HepG2 (cell line): Measurements from ENCODE around the gene WDR48. TPM values are rescaled to one million over a fixed set of nuclear protein-coding genes. Genes with fewer than 3 reads are reported as not detected.

Experiments
- CEBPG ChIP-seq: IDR thresholded peaks from 2 replicates; pipeline ENCODE4 v1.6.1; 2016
- CHCHD3 ChIP-seq: sonication (generic); formaldehyde crosslinking; IDR thresholded peaks from 2 replicates; pipeline ENCODE4 v1.8.0; 2022; ENCODE audit warnings: mild to moderate bottlenecking, missing genetic modification reagents, moderate library complexity
- DR1 ChIP-seq: sonication (generic); formaldehyde crosslinking; IDR thresholded peaks from 2 replicates; pipeline ENCODE4 v1.8.0; 2021; ENCODE audit warnings: mild to moderate bottlenecking, missing genetic modification reagents, inconsistent platforms
- ETV5 ChIP-seq: IDR thresholded peaks from 2 replicates; pipeline ENCODE4 v1.6.1; 2018; ENCODE audit warnings: missing biosample characterization, missing genetic modification reagents, inconsistent platforms, borderline replicate concordance
- FOXP1 ChIP-seq, 2 experiments: fragments of 450-650 bp in 1 of 2; IDR thresholded peaks; 2 replicates each; pipeline ENCODE4 v1.6.1; 2017 to 2018; ENCODE audit warnings: antibody characterized with exemption in 1 of 2
- KLF12 ChIP-seq: sonication (generic); formaldehyde crosslinking; IDR thresholded peaks from 2 replicates; pipeline ENCODE4 v1.4.0; 2020; ENCODE audit warnings: missing genetic modification reagents, borderline replicate concordance
- MEIS1 ChIP-seq: sonication (generic); formaldehyde crosslinking; IDR thresholded peaks from 2 replicates; pipeline ENCODE4 v1.9.0; 2021; ENCODE audit warnings: mild to moderate bottlenecking, missing genetic modification reagents, moderate library complexity, borderline replicate concordance
- MXD1 ChIP-seq: sonication (generic); formaldehyde crosslinking; IDR thresholded peaks from 2 replicates; pipeline ENCODE4 v1.4.0; 2020; ENCODE audit warnings: mild to moderate bottlenecking, missing genetic modification reagents
- STAT6 ChIP-seq: sonication (generic); formaldehyde crosslinking; IDR thresholded peaks from 2 replicates; pipeline ENCODE4 v1.4.0; 2020; ENCODE audit warnings: missing genetic modification reagents, mild to moderate bottlenecking, borderline replicate concordance
- ZFP1 ChIP-seq: IDR thresholded peaks from 2 replicates; pipeline ENCODE4 v1.6.1; 2016
- ZFP36 ChIP-seq: fragments of 150-350 bp; IDR thresholded peaks from 2 replicates; pipeline ENCODE4 v1.6.1; 2018; ENCODE audit warnings: borderline replicate concordance, low read length, low read depth; ENCODE audit not compliant: partially characterized antibody
- ZNF20 ChIP-seq: sonication (generic); formaldehyde crosslinking; IDR thresholded peaks from 2 replicates; pipeline ENCODE4 v1.4.0; 2020; ENCODE audit warnings: mild to moderate bottlenecking, moderate library complexity, missing genetic modification reagents
- ZNF3 ChIP-seq: IDR thresholded peaks from 2 replicates; pipeline ENCODE4 v1.7.0; 2017; ENCODE audit warnings: inconsistent platforms
- ZNF367 ChIP-seq: sonication (generic); formaldehyde crosslinking; IDR thresholded peaks from 2 replicates; pipeline ENCODE4 v1.4.0; 2020; ENCODE audit warnings: missing genetic modification reagents, borderline replicate concordance
- ZNF382 ChIP-seq: sonication (generic); formaldehyde crosslinking; IDR thresholded peaks from 2 replicates; pipeline ENCODE4 v1.5.0; 2020; ENCODE audit warnings: missing genetic modification reagents, mild to moderate bottlenecking, borderline replicate concordance
- ZNF432 ChIP-seq: sonication (generic); formaldehyde crosslinking; IDR thresholded peaks from 2 replicates; pipeline ENCODE4 v1.5.0; 2020; ENCODE audit warnings: missing genetic modification reagents, mild to moderate bottlenecking, borderline replicate concordance
- ZNF569 ChIP-seq: sonication (generic); formaldehyde crosslinking; IDR thresholded peaks from 2 replicates; pipeline ENCODE4 v1.5.0; 2020; ENCODE audit warnings: mild to moderate bottlenecking, missing genetic modification reagents, moderate library complexity, borderline replicate concordance
- ZNF737 ChIP-seq: sonication (generic); formaldehyde crosslinking; IDR thresholded peaks from 2 replicates; pipeline ENCODE4 v1.5.0; 2020; ENCODE audit warnings: missing genetic modification reagents, mild to moderate bottlenecking, borderline replicate concordance
- ZNF781 ChIP-seq: sonication (generic); formaldehyde crosslinking; IDR thresholded peaks from 2 replicates; pipeline ENCODE4 v1.5.1; 2020; ENCODE audit warnings: borderline replicate concordance, mild to moderate bottlenecking, missing genetic modification reagents; ENCODE audit errors: not compliant biosample characterization
- polyA plus RNA-seq, 8 experiments: library from polyadenylated mRNA; depleted of rRNA in 3 of 8; stranded (reverse) in 7 of 8; unstranded in 1 of 8; fragments of >200 nt; fragmentation: Illumina TruSeq in 4 of 8; extraction: Trizol in 4 of 8; gene quantifications; 2 replicates each; pipeline versions ENCODE4 v1.2.1 to v1.2.3, GENCODE V29; 2011 to 2016; ENCODE audit warnings: low read depth in 4 of 8, missing spikeins in 1 of 8, mixed read lengths in 1 of 8; ENCODE audit not compliant: insufficient read depth in 1 of 8
- total RNA-seq, 5 experiments: library from RNA; depleted of rRNA; stranded (reverse); fragments of >200 nt; fragmentation: Illumina TruSeq; extraction: Trizol; gene quantifications; 2 replicates each; pipeline ENCODE4 v1.2.3, GENCODE V29; 2016; ENCODE audit warnings: low read depth in 1 of 5
- TF ChIP-seq, protein P1 (sequence below): sonication (generic); formaldehyde crosslinking; IDR thresholded peaks from 2 replicates; pipeline ENCODE4 v1.4.0; 2020; ENCODE audit warnings: missing genetic modification reagents
- TF ChIP-seq, protein P2 (sequence below): conservative IDR thresholded peaks from 2 replicates; pipeline ENCODE4 v1.6.1; 2018; ENCODE audit warnings: missing genetic modification reagents
- TF ChIP-seq, protein P3 (sequence below): sonication (generic); formaldehyde crosslinking; IDR thresholded peaks from 2 replicates; pipeline ENCODE4 v1.8.1; 2023; ENCODE audit warnings: missing genetic modification reagents, mild to moderate bottlenecking, borderline replicate concordance

The WDR48 gene
- total and polyA plus RNA-seq, 2 of the 13 experiments (the other 11 are each of a cell fraction or from before 2014, with no cell fraction given): 29.2 to 31.2 TPM

GRCh38 chr3:39051649-39052561 is at the start of gene WDR48, which contains the start of gene SCN11A (continued):
- no peak for TF ChIP-seq STAT6 (CRISPR knock-in tag)
- TF ChIP-seq, protein P1, sequence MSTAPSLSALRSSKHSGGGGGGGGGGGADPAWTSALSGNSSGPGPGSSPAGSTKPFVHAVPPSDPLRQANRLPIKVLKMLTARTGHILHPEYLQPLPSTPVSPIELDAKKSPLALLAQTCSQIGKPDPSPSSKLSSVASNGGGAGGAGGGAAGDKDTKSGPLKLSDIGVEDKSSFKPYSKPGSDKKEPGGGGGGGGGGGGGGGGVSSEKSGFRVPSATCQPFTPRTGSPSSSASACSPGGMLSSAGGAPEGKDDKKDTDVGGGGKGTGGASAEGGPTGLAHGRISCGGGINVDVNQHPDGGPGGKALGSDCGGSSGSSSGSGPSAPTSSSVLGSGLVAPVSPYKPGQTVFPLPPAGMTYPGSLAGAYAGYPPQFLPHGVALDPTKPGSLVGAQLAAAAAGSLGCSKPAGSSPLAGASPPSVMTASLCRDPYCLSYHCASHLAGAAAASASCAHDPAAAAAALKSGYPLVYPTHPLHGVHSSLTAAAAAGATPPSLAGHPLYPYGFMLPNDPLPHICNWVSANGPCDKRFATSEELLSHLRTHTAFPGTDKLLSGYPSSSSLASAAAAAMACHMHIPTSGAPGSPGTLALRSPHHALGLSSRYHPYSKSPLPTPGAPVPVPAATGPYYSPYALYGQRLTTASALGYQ (CRISPR knock-in tag): no peak; the same call in 1 of the 2 replicates
- TF ChIP-seq ZFP1: peak; percentile 59; the same call in 1 of the 2 replicates
- TF ChIP-seq, protein P2, sequence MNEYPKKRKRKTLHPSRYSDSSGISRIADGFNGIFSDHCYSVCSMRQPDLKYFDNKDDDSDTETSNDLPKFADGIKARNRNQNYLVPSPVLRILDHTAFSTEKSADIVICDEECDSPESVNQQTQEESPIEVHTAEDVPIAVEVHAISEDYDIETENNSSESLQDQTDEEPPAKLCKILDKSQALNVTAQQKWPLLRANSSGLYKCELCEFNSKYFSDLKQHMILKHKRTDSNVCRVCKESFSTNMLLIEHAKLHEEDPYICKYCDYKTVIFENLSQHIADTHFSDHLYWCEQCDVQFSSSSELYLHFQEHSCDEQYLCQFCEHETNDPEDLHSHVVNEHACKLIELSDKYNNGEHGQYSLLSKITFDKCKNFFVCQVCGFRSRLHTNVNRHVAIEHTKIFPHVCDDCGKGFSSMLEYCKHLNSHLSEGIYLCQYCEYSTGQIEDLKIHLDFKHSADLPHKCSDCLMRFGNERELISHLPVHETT (CRISPR knock-in tag): no peak
- TF ChIP-seq ZNF20 (CRISPR knock-in tag): no peak
- TF ChIP-seq CHCHD3 (CRISPR knock-in tag): no peak
- TF ChIP-seq KLF12 (CRISPR knock-in tag): 0 out of 2 replicates have a peak, but pooled peaks have one; percentile 43
- TF ChIP-seq ZNF432: no peak
- TF ChIP-seq DR1 (CRISPR knock-in tag): peak; percentile 65; the same call in 1 of the 2 replicates
- TF ChIP-seq ZNF3 (CRISPR knock-in tag): no peak
- no peak for TF ChIP-seq ZNF781 (CRISPR knock-in tag)
- no peak; the same call in 1 of the 2 replicates for TF ChIP-seq ZNF367 (CRISPR knock-in tag)
- no peak for TF ChIP-seq ZNF382 (CRISPR knock-in tag)
- TF ChIP-seq ZNF569 (CRISPR knock-in tag): no peak
- TF ChIP-seq, protein P3, sequence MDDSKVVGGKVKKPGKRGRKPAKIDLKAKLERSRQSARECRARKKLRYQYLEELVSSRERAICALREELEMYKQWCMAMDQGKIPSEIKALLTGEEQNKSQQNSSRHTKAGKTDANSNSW (CRISPR knock-in tag): 0 out of 2 replicates have a peak, but pooled peaks have one; percentile 38
- TF ChIP-seq MXD1 (CRISPR knock-in tag): no peak; the same call in 1 of the 2 replicates
- TF ChIP-seq ZFP36: no peak
- peak; percentile 90 for TF ChIP-seq FOXP1 (IDR thresholded peaks at IDR 0.05)
- TF ChIP-seq FOXP1 (CRISPR knock-in tag; IDR thresholded peaks at IDR 0.05): peak; percentile 86
- TF ChIP-seq ZNF737 (CRISPR knock-in tag): no peak
- peak; percentile 93 for TF ChIP-seq ETV5 (CRISPR knock-in tag)
- peak; percentile 57; the same call in 1 of the 2 replicates for TF ChIP-seq MEIS1 (CRISPR knock-in tag)
- TF ChIP-seq CEBPG (CRISPR knock-in tag): peak; percentile 55
